Mesothelial cell of epicardium (in vitro differentiated cells): ENCODE results near the gene UACA. TPM values are rescaled to one million over a fixed set of nuclear protein-coding genes. Genes with fewer than 3 reads are reported as not detected.
"Not testable (repeated sequence)": the region's sequence is repeated elsewhere in the genome, so short reads cannot be mapped to it uniquely, and the experiment has no call there.

Source experiments
- DNase-seq, 2 experiments: peaks; one replicate each; pipeline ENCODE4 v3.0.0; 2021; ENCODE audit warnings: low spot score in 2 of 2; ENCODE audit not compliant: unreplicated experiment in 2 of 2
- H3K27ac Mint-ChIP-seq: 2 replicates; pipeline ENCODE4 v1.8.0; 2021; ENCODE audit warnings: mixed read lengths
- H3K27me3 Mint-ChIP-seq: 2 replicates; pipeline ENCODE4 v1.8.0; 2021; ENCODE audit warnings: low read depth, mixed read lengths
- H3K36me3 Mint-ChIP-seq: 2 replicates; pipeline ENCODE4 v1.8.0; 2021; ENCODE audit warnings: mixed read lengths
- H3K4me1 Mint-ChIP-seq: 2 replicates; pipeline ENCODE4 v1.8.0; 2021; ENCODE audit warnings: mixed read lengths
- H3K4me3 Mint-ChIP-seq: 2 replicates; pipeline ENCODE4 v1.8.0; 2021; ENCODE audit warnings: mild to moderate bottlenecking, moderate library complexity, mixed read lengths
- H3K9me3 Mint-ChIP-seq: 2 replicates; pipeline ENCODE4 v1.8.0; 2021; ENCODE audit warnings: mixed read lengths
- CTCF ChIP-seq: fragments of 200-600 bp; sonication (generic); IDR thresholded peaks from one replicate; pipeline ENCODE4 v1.5.0; 2021; ENCODE audit warnings: antibody characterized with exemption; ENCODE audit not compliant: unreplicated experiment
- total RNA-seq: library from RNA; stranded (reverse); gene quantifications from 3 replicates; pipeline ENCODE4 v1.2.1, GENCODE V29; 2021

The UACA gene
- total RNA-seq, 1 donor from 2014 or later: 70.3 TPM

- no peak overlapping the region for H3K4me3 Mint-ChIP-seq
- no peaks in the 10 kb centered on the region for H3K27me3 Mint-ChIP-seq
- peaks cover 5% of the 10 kb centered on the region for H3K36me3 Mint-ChIP-seq
- H3K9me3 Mint-ChIP-seq: peaks cover 5% of the 10 kb centered on the region
- H3K4me1 Mint-ChIP-seq: peaks cover 14% of the 10 kb centered on the region
- H3K27ac Mint-ChIP-seq: no peak overlapping the region
- DNase-seq: no peak
- TF ChIP-seq CTCF: no peak
Measured at GRCh38 chr15:70742928-70743327, 20.4 kb downstream of the UACA start.

- peaks cover 5% of the 10 kb centered on the region for H3K36me3 Mint-ChIP-seq
- H3K4me1 Mint-ChIP-seq: peaks cover 14% of the 10 kb centered on the region
- H3K9me3 Mint-ChIP-seq: peaks cover 5% of the 10 kb centered on the region
- no peak for TF ChIP-seq CTCF
- H3K4me3 Mint-ChIP-seq: no peak overlapping the region
- peak overlapping the region; percentile 12 for H3K27ac Mint-ChIP-seq
- no peak for DNase-seq
- H3K27me3 Mint-ChIP-seq: no peaks in the 10 kb centered on the region
Measured at GRCh38 chr15:70741677-70742293, 21.6 kb downstream of the UACA start.

- Mint-ChIP-seq H3K27me3 (no peaks in the 10 kb centered on the region), H3K4me1 (peaks cover 14% of the 10 kb centered on the region), H3K4me3 (no peak overlapping the region), H3K27ac (peak overlapping the region; percentile 84), H3K9me3 (peaks cover 2% of the 10 kb centered on the region), H3K36me3 (peaks cover 3% of the 10 kb centered on the region)
- TF ChIP-seq CTCF: no peak
- DNase-seq: no peak
Measured at GRCh38 chr15:70741107-70741531, 22.2 kb downstream of the UACA start.

GRCh38 chr15:70735040-70735439 lies 28.3 kb downstream of the UACA start:
- H3K4me3 Mint-ChIP-seq, H3K27ac Mint-ChIP-seq, H3K9me3 Mint-ChIP-seq, DNase-seq, H3K36me3 Mint-ChIP-seq, H3K4me1 Mint-ChIP-seq, H3K27me3 Mint-ChIP-seq: not testable (repeated sequence)

- H3K4me3 Mint-ChIP-seq: no peak overlapping the region
- H3K4me1 Mint-ChIP-seq: peaks cover 8% of the 10 kb centered on the region
- no peaks in the 10 kb centered on the region for H3K27me3 Mint-ChIP-seq
- no peaks in the 10 kb centered on the region for H3K36me3 Mint-ChIP-seq
- DNase-seq: no peak
- TF ChIP-seq CTCF: no peak
- H3K27ac Mint-ChIP-seq: no peak overlapping the region
- H3K9me3 Mint-ChIP-seq: no peaks in the 10 kb centered on the region
Measured at GRCh38 chr15:70729164-70729563, 34.2 kb downstream of the UACA start.

- no peaks in the 10 kb centered on the region for H3K9me3 Mint-ChIP-seq
- no peak for TF ChIP-seq CTCF
- no peaks in the 10 kb centered on the region for H3K27me3 Mint-ChIP-seq
- no peak overlapping the region for H3K4me3 Mint-ChIP-seq
- DNase-seq: no peak
- peak overlapping the region; percentile 72 for H3K27ac Mint-ChIP-seq
- H3K4me1 Mint-ChIP-seq: peaks cover 8% of the 10 kb centered on the region
- H3K36me3 Mint-ChIP-seq: no peaks in the 10 kb centered on the region
Measured at GRCh38 chr15:70726753-70727152, 36.6 kb downstream of the UACA start.
